ENCODE results near the gene KCNG2.

The KCNG2 gene

DNA sequence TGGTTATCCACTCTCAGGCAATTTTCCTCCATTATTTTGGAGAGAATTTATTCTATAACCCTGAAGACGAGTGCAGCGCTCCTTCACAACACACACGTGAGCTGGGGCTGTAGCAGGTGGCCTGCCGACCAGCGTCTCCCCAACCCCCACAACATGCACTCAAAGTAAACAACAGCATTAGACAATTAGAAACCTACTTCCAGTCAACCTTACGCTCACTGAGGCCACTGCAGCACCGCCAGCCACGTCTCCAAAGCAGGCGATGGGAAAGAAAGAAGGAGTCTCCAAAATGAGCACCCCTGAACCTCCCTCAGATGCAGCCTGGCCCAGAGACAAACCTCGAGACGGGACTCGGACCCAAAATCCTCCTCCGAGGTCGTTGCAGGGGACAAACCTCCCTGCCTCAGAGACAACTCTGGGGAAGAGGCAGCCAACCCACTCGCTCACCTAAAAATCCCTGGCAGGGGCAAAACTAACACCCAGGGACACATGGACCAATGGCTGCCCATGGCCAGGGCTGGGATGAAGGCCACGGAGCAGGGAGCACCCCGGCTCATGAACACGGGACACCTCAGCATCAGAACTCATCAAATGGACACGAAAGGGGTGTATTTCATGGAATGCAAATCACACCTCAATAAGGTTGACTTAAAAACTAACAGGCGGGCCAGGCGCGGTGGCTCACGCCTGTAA is 151.1 kb downstream of the KCNG2 start:
- no peak for DNase-seq
